Type B pancreatic cell (in vitro differentiated cells): ENCODE results near the gene GBF1. TPM values are rescaled to one million over a fixed set of nuclear protein-coding genes. Genes with fewer than 3 reads are reported as not detected.

Source experiments
- DNase-seq: peaks from one replicate; pipeline ENCODE4 v3.0.0; 2021; ENCODE audit warnings: mixed read lengths; ENCODE audit not compliant: unreplicated experiment; ENCODE audit errors: extremely low spot score
- H3K27ac Mint-ChIP-seq: 2 replicates; pipeline ENCODE4 v1.8.0; 2021; ENCODE audit warnings: mild to moderate bottlenecking, mixed read lengths
- H3K27me3 Mint-ChIP-seq: 2 replicates; pipeline ENCODE4 v1.8.0; 2021; ENCODE audit warnings: mixed read lengths
- H3K36me3 Mint-ChIP-seq: 2 replicates; pipeline ENCODE4 v1.8.0; 2021; ENCODE audit warnings: mixed read lengths
- H3K4me1 Mint-ChIP-seq: one replicate; pipeline ENCODE4 v1.8.0; 2021; ENCODE audit warnings: mixed read lengths; ENCODE audit not compliant: unreplicated experiment
- H3K4me3 Mint-ChIP-seq: 2 replicates; pipeline ENCODE4 v1.8.0; 2021; ENCODE audit warnings: mild to moderate bottlenecking, mixed read lengths
- H3K9me3 Mint-ChIP-seq: 2 replicates; pipeline ENCODE4 v1.8.0; 2021; ENCODE audit warnings: mixed read lengths
- total RNA-seq: library from RNA; stranded (reverse); gene quantifications from 2 replicates; pipeline ENCODE4 v1.2.1, GENCODE V29; 2021; ENCODE audit warnings: low replicate concordance
- TF ChIP-seq, protein P1 (sequence below): fragments of 200-600 bp; sonication (generic); conservative IDR thresholded peaks from 2 replicates; pipeline ENCODE4 v1.5.0; 2021; ENCODE audit warnings: antibody characterized with exemption, mild to moderate bottlenecking

The GBF1 gene
- total RNA-seq, 1 donor from 2014 or later: 48.7 TPM

DNA sequence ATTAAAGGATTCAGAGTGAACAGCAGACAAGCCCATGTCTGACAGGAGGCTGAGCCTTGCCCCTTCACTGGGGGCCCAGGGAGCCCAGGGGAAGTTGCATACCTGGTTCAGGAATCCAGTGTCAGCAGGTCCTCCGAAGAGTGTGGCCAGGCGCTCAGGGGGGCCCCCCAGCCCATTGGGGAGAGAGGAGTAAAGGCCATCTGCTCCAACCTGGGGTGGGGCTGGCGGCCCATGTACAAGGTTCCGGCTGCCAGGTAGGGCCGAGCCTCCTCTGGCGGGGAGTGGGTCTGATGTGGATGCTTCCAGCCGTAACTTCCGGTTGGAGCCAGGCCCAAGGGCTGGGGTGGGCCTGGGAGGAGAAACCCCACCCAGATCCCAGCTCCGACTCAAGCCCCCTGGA, 171.0 kb downstream of the GBF1 start:
- Mint-ChIP-seq H3K4me3 (peak overlapping the region; percentile 42), H3K36me3 (no peaks in the 10 kb centered on the region), H3K27me3 (peaks cover 75% of the 10 kb centered on the region), H3K9me3 (no peaks in the 10 kb centered on the region), H3K4me1 (peaks cover 10% of the 10 kb centered on the region), H3K27ac (no peak overlapping the region)
- DNase-seq: peak; percentile 71
- TF ChIP-seq, protein P1, sequence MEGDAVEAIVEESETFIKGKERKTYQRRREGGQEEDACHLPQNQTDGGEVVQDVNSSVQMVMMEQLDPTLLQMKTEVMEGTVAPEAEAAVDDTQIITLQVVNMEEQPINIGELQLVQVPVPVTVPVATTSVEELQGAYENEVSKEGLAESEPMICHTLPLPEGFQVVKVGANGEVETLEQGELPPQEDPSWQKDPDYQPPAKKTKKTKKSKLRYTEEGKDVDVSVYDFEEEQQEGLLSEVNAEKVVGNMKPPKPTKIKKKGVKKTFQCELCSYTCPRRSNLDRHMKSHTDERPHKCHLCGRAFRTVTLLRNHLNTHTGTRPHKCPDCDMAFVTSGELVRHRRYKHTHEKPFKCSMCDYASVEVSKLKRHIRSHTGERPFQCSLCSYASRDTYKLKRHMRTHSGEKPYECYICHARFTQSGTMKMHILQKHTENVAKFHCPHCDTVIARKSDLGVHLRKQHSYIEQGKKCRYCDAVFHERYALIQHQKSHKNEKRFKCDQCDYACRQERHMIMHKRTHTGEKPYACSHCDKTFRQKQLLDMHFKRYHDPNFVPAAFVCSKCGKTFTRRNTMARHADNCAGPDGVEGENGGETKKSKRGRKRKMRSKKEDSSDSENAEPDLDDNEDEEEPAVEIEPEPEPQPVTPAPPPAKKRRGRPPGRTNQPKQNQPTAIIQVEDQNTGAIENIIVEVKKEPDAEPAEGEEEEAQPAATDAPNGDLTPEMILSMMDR: no peak

DNA sequence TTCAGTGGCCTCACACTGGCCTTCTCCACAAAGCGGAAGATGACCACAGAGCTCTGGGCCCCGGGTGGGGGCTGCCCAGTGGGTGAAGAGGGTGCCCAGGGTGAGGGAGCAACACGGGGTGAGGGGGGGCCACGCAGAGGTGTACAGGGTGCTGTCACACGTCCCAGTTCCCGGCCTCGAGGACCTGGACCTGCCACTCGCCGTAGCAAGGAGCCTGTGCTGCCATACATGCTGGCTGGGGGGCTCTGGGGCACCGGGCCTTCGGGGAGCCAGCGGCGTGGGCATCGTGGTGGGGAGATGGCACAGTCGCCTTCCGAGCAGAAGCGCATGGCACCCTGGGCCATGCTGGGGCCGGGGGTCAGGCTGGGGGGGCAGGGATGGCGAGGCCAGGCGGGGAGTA, 171.4 kb downstream of the GBF1 start:
- peaks cover 71% of the 10 kb centered on the region for H3K27me3 Mint-ChIP-seq
- H3K27ac Mint-ChIP-seq: no peak overlapping the region
- H3K9me3 Mint-ChIP-seq: no peaks in the 10 kb centered on the region
- TF ChIP-seq, protein P1: no peak
- no peaks in the 10 kb centered on the region for H3K36me3 Mint-ChIP-seq
- DNase-seq: no peak
- H3K4me1 Mint-ChIP-seq: peaks cover 8% of the 10 kb centered on the region
- no peak overlapping the region for H3K4me3 Mint-ChIP-seq

DNA sequence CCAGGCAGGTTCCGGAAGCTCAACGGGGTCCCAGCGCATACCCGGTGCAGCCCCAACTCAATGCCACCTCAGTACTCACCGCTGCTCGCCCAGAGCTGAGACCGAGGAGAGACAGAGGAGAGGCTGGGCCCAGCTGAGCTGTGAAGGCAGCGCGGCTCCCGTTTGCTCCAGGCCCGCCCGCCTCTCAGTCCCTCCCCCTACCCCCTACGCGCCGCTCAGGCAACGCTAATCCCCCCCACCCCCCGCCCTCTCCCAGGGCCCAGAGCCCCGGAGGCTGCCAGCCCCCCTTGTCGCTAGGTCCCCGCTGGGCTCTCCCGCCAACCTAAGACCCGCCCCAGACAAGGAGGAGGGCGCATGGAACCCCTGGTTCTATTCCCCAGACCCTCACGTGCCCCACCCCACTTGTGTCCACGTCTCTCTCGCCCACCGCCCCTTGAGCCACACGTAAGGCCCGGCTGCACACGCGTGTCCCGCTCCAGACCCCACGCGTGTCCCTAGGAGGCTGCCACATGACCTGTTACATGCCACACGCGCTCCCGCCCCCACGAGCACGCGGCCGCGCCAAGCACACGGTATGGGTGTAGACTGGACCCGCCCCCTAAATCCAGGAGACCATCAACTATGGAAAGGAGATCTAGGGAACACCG, 173.4 kb downstream of the GBF1 start, which contains the start of gene PSD:
TSS of gene PSD (minus strand) at position 164 of the 647 bp plus-strand sequence. CDS start 1,747 bp downstream, outside the sequence.
- no peaks in the 10 kb centered on the region for H3K9me3 Mint-ChIP-seq
- no peaks in the 10 kb centered on the region for H3K36me3 Mint-ChIP-seq
- DNase-seq: peak; percentile 66
- H3K4me1 Mint-ChIP-seq: peaks cover 5% of the 10 kb centered on the region
- H3K27me3 Mint-ChIP-seq: peaks cover 53% of the 10 kb centered on the region
- H3K4me3 Mint-ChIP-seq: peak within 1 kb of the TSS; percentile 95
- TF ChIP-seq, protein P1: no peak
- H3K27ac Mint-ChIP-seq: peak within 1 kb of the TSS; percentile 51

DNA sequence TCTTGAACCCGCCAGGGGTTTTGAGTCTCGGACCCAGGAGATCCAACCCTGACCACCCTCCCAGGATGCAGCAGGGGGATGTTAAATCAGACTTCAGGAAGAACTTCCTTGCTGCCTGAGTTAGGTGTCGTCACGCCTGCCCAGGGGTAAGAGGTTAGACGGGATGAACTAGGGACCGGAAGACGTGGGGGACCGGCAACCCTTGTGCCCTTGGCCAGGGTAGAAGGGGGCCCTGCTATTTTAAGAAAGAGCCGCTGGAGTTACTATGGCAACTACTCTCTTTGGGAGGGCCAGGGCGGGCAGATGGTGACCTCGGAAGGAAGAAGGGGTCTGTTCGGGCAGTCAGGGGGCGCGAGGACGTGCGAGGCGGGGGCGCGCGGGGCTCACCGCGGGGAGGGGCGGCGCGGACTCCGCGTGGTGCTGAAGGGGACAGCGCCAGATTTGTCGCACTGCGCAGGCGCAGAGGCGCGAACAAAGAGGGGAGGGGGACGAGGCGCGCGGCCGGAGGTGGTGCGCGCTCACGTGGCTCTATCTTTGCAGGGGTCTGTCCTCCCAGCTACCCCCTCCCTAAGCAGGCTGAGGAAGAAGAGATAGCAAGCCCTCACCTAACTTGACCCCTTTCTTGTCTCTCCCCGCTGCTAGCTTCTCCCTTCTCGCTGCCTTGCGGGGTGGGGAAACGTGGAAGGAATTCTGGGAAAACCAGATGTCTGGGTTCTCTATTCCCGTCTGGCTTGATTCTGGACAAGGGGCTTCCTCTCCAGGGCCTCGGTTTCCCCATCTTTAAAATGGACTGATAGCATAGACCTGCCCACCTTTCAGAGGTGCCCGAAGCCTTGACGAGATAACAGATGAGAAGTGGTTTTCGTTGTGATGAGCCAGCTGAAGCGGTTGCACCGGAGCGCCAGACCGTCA, 174.2 kb downstream of the GBF1 start:
- H3K4me3 Mint-ChIP-seq: peak overlapping the region; percentile 95
- DNase-seq: peak; percentile 84
- TF ChIP-seq, protein P1: no peak

DNA sequence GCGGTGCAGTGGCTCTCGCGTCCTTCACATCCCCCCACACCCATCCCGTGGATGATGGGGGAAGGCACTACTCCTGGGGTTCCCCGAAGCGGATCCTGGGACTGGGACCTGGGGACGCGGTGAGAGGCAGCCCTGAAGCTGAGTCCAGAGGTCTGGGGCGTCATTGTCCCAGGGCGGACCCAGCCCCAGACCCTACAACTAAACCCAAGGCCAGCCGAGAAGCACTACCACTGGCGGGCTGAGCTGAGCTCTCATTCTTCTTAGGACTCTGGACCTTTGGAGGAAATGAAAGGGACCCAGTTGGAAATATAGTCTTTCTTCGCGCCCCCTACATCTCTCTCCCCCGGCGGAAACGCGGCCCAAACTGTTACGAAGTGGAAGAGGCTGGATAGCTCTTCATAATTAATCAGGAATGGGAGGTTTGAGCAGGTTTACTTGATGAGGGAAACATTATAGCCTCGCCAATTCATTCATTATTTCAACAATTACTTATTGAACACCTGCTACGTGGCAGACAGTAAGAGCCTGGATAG, 174.9 kb downstream of the GBF1 start:
- no peaks in the 10 kb centered on the region for H3K36me3 Mint-ChIP-seq
- H3K9me3 Mint-ChIP-seq: no peaks in the 10 kb centered on the region
- peak; percentile 67 for DNase-seq
- peak overlapping the region; percentile 95 for H3K4me3 Mint-ChIP-seq
- peak overlapping the region; percentile 98 for H3K27ac Mint-ChIP-seq
- H3K27me3 Mint-ChIP-seq: peaks cover 41% of the 10 kb centered on the region
- TF ChIP-seq, protein P1: no peak
- peaks cover 5% of the 10 kb centered on the region for H3K4me1 Mint-ChIP-seq

More for the DNA sequence above, 174.2 kb downstream of the GBF1 start:
- Mint-ChIP-seq H3K4me1 (peaks cover 5% of the 10 kb centered on the region), H3K27ac (peak overlapping the region; percentile 98), H3K27me3 (peaks cover 46% of the 10 kb centered on the region), H3K9me3 (no peaks in the 10 kb centered on the region), H3K36me3 (no peaks in the 10 kb centered on the region)
